Right ventricle myocardium inferior (tissue), 1 donor: ENCODE data around the gene RHBDD3. TPM values are rescaled to one million over a fixed set of nuclear protein-coding genes. Genes with fewer than 3 reads are reported as not detected.

Experiments used
- ATAC-seq: fragments of 200-7000 bp; cut with Tn5 transposase; one replicate; pipeline ENCODE4 v1.9.1; 2020; ENCODE audit warnings: mild to moderate bottlenecking, moderate library complexity
- DNase-seq: peaks from one replicate; pipeline ENCODE4 v3.0.0; 2021; ENCODE audit errors: missing footprints
- intact Hi-C: fragments of 100-400 bp; cut with DNase I; formaldehyde crosslinking; loops from one replicate; pipeline ENCODE4 v1.11.0; 2022
- total RNA-seq: library from RNA; stranded (reverse); fragmentation: NEBNext Ultra II Directional; extraction: Animal tissue kit (Norgen Biotek cat#: 25700); gene quantifications from one replicate; pipeline ENCODE4 v1.2.1, GENCODE V29; 2021
- donor health status: DM: no; HTN: yes; CAD: no; lungs with severe emphysema.

Gene RHBDD3
- total RNA-seq, 1 donor from 2014 or later = 11.6 TPM

DNA sequence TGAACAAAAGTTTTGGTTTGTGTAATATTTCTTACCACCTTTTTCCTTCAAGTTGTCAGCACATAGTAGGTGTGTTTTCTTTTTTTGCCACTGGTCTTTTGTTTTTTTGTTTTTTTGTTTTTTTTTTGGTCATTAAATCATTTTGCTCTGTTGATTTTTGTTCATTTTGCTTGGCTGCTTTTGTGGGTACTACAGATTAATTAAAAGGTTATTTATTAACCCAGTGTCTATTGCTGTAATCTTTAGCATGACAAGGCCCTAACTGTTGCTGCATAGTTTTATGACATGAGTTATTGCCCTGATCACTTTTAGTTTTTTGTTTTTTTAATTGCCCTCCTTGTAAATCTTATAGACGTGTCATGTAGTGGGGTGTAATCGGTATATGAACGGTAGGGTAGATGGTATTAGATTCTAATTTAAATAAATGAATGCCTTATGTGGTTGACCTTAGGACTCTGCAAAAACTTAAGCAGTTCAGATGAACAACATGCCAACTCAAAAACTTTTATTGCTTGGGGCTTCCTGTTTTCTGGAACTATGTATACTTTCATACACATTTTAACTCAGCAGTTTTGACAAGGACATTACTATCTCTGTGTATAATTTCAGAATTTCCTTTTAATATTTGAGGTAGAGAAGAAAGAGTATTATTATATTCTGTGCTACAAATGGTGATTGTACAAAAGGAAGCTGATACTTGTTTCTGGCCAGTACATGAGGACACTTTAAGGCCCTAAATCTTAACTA lies 8.2 kb upstream of the RHBDD3 start:
- no peak for ATAC-seq
- no peak for DNase-seq
- intact Hi-C loops = no loop called here

DNA sequence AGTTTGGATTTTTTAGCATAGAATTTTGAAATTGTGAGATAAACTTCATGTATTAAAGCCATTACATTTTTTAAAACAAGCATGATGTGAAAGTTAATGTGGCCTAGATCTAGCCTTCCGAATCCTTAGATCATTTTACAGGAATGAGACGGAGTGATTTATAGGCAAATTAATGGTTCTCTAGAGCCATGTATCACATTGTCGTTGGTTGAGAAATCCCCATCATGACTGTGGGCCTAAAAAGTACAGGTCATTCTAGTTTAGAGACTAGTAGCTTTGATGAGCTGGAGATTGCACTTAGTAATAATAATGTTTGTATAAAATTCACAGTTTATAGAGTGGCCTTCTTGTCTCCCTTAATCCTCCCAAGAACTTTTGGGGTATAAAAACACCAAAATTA lies 7.4 kb upstream of the RHBDD3 start:
- DNase-seq (no peak), ATAC-seq (no peak)
- intact Hi-C loops = no loop called here

DNA sequence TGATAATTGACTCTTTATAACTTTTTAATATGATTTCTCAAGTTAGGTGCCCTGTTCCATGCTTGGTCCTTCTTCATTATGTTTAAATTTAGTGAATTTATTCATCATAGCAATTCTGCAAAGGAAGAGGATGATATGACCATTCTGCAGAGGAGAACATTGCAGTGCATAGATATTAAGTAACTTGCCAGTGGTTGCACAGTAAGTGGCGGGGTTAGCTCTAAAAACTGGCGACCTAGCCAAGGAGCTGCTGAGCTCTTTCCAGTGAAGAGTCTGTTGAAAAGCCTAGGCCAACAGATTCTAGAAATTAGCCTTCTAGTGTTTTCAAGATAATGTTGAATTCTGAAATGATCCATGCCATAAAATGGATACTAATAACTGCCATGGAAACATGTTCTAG lies 4.8 kb upstream of the RHBDD3 start:
- intact Hi-C loops = no loop called here
- DNase-seq (no peak), ATAC-seq (no peak)

DNA sequence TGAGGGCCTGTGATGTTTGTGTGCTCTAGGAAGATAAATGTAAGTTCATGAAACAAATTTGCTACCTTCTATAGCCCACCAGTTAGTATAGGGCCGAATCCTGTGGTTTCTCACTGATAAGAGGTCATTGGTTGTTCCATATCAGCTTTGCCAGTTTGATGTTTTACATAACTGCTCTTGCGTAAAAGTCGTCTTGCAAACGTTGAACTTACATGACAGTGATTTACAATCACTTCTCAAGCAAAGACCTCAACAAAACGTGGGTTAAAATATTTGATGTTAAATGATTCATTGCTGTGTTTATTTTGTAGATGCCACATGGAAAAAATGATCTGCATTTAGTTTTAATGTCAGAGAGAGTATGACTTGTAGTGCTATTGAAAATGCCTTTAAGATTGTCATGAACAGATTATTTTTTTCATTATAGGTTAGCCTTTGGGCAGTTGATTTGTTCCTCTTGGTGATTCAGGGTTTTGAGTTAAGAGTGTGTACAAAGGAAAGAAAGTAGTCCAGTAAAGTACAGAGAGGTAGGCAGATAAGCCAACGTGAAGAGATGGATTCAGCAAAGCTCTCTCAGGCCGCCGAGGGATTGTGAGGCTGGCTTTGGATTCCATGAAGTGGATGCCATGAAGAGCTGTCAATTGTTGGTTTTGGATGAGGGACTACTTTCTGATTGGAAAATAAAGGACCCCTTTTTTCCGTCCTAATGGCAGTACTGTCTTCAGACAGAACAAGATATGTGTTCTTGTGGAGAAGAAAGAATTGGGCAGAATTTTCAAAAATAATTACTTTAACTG lies 2.9 kb upstream of the RHBDD3 start:
- intact Hi-C loops = no loop called here
- ATAC-seq (no peak), DNase-seq (no peak)

DNA sequence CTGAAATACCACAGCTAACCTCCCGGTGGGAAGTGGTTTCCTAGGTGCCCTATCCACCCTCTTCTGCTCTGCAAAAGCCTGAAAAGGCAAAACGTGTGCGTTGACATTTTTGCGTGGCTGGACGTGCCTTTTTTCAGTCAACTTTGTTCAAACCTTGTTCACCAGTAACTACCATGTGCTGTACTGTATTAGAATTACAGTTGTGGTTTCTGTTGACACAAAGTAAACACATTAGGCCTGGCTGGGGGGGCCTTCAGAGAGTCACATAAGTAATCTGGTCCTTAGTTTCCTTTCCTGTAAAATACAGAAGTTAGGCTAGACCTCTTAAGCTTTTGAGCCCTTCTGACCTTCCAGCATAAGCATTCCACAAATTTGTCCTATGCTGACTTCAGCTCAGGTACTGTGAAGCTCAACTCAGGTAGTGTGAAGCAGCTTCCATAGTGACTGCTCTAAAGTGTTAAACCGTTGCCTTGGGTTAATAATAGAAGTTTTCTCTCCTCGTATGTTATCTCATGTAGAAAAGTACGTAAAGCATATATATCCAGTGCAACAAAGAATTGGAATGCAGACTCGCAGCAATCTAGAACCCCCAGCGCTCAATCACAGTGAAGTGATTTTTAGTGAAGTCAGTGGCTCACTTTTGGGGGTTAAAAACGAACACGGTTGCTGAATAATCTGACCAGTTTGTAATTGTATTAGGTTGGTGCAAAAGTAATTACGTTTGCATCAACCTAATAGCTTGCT lies 2.1 kb upstream of the RHBDD3 start:
- DNase-seq (no peak), ATAC-seq (no peak)
- intact Hi-C loops = loop anchor here (2.0 to 10.0 kb wide), 2 partner anchors 37 to 195 kb away; partner anchors contain the start of genes GAS2L1 and KREMEN1

DNA sequence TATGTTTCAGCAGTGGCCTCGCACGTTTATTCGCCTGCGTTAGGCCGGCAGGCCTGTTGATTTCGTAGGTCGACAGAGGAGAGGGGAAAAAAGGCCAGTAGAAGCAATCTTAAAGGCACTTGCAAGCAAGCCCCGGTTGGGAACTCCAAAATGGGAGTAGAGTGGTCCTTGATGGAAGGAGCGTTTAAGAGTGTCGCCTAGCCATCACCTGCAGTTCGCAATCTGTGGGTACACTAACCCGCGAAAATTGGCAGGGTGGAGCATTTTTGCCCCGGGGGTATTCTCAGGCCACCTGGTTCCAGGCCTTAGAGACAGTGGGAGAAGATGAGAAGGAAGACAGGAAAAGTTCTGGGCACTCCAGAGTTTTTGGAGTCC lies 1.4 kb upstream of the RHBDD3 start:
- no peak for DNase-seq
- intact Hi-C loops = loop anchor here (2.0 to 10.0 kb wide), 2 partner anchors 38 to 194 kb away; partner anchors contain the start of genes GAS2L1 and KREMEN1
- no peak for ATAC-seq

DNA sequence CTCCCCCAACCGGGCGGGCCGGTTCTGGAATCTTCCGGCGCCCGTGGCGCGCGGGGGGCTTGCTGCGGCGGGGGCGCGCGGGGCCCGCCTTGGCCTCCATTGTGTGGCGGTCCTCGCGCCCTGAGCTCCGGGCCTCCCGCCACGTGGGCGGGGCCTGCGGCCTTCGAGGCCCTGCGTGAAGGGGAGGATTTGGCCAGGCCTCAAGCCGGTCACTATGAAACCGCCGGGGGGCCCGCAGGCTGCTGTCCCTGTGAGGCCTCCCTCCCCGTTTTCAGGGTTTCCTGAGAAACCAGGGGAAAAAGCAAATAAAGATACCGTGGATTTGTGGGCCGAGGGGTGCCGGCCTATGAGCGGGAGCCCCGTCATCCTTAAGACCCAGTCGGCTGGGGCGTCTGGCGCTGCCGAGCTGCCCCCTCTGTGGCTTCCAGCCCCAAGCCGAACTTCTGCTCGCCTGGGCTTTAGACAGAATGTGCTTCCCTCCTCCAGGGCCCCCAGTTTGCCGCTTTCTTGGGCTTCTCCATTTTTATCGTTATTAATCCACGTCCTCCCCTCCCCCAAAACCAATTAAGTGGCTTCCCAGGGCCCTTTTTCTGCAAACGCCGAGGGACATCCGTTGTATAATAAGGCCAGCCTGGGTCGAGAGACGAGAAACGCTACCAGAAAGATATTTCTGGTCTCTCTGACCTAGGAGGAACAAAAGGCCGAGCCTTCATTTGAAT lies 889 bp upstream of the RHBDD3 start:
- peak; percentile 71 for ATAC-seq

DNA sequence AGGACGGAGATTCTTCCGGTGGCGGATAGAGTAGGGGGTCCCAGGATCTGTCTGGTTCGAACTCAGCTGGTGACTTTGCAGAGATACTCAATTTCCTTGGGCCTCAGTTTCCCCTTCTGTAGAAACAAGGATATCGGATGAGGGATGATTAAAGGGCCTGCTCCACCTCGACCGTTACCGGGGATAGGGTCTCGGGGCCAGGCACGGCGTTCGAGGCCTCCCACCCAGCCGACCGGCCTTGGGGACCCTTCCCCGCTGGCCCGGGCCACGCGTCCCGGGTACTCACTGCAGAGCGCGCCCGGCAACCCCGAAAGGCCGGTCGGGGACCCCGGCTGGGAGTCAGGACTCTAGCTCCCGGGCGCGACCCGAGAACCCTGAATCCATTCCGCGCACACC lies 321 bp downstream of the RHBDD3 start:
- ATAC-seq (no peak), DNase-seq (no peak)
- intact Hi-C loops = loop anchor here (10.0 kb wide), 1 partner anchor 193 kb away; the partner anchor contains the start of gene KREMEN1

More for the DNA sequence above, 889 bp upstream of the RHBDD3 start:
- peak; percentile 86 for DNase-seq
- intact Hi-C loops = loop anchor here (2.0 to 10.0 kb wide), 2 partner anchors 38 to 194 kb away; partner anchors contain the start of genes GAS2L1 and KREMEN1

DNA sequence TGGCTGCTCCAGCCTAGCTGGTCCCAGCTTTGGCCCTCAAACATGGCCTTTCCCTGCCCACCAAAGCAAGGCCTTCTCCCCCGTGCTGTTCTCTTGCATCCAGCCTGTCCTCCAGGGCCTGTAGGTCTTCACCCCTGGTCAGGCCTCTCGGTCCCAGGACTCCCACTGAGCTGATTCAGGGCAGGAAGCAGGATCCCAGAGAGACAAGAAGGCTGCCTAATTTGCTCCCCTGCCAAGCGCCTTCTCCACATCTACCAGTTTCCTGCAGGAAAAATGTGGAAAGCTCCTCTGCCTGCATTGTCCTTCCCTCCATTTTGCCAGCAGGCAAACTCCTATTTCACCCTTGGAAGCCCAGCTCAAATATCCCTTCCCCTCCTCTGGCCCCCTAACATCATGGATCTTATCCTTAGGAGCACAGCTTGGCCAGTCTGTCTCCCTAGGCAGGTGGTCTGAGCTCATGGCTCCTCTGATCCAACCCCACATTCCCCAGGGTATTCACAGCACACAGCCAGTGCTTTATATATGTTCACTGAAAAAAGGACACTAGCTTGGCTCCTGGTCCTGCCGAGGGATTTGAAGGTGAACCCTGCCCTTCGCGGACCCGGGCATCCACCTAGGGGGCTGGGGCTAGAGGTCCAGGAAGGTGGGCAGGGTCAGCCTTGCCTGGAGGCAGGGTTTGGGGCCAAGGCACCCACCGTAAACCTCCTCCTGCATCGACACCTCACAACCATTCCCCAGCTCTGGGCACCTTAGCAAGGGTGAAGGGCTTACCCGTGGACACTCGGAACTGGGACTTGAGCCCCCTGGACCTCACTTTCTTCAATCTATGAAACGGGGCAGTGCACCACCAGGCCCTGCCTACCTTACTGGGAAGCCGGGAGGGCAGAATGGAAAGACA lies 968 bp downstream of the RHBDD3 start:
- intact Hi-C loops = loop anchor here (10.0 kb wide), 1 partner anchor 192 kb away; the partner anchor contains the start of gene KREMEN1
- ATAC-seq (no peak), DNase-seq (no peak)

DNA sequence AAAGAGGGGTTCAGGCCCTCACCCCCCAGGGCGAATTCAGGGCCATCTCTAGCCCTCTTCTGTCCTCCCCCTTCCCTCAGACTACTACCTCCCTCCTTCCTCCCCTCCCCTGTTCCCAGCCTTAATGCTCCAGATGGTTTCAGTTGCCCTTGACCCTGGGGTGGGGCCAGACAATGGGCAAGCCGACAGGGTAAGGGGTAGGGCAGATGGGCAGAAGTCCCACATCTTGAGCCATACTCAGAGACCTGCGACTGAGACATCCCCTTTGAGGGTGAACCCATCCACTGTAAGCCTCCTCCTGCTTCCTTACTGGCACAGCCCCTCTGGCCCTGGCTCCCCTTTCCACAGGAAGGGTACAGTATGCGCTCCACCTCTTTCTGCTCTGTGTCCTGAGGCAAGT lies 1.9 kb downstream of the RHBDD3 start:
- intact Hi-C loops = loop anchor here (10.0 kb wide), 1 partner anchor 191 kb away; the partner anchor contains the start of gene KREMEN1
- DNase-seq (peak; percentile 64), ATAC-seq (no peak)

DNA sequence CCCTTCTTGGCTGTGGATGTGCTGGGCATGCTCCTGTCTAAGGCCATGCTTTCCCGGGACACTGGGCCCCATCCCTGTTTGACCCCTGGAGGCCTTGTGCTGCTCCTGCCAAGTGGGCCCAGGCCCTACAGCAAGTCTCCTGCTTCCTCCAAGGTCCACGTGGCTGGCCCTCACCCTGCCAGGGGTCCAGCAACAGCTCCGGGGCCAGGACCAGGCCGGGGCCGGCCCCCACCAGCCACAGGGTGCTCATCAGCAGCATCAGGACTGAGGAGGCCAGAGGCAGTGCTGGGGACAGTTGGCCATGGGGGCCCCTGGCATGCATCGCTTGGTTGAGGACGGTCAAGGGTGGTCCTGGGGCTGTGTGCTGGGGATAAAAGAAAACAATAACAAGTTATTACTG lies 2.5 kb downstream of the RHBDD3 start:
- ATAC-seq (no peak), DNase-seq (no peak)
- intact Hi-C loops = loop anchor here (10.0 kb wide), 1 partner anchor 191 kb away; the partner anchor contains the start of gene KREMEN1

DNA sequence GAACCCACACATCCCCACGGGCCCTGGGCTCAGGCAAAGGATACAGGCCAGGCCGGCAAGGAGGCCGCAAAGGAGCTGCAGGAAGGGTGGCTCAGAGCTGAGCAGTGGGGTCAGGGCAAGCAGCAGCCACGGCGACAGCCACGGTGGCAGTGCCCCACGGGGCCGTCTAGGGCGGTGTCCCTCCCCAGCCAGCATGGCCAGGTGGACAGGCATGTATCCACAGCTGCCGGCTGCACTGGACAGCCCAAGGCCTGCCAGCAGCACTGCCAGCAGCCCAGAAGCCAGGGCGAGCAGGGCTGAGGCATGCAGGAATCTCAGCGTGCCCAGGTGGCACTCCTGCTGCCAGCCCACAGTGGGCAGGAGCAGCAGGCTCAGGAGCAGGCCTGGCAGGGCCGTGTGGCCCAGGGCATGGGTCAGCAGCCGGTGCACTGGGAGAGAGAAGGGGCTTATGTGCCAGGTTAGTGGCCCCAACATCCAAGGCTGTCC lies 3.9 kb downstream of the RHBDD3 start:
- intact Hi-C loops = loop anchor here (10.0 kb wide), 1 partner anchor 189 kb away; the partner anchor contains the start of gene KREMEN1
- DNase-seq = peak; percentile 66

DNA sequence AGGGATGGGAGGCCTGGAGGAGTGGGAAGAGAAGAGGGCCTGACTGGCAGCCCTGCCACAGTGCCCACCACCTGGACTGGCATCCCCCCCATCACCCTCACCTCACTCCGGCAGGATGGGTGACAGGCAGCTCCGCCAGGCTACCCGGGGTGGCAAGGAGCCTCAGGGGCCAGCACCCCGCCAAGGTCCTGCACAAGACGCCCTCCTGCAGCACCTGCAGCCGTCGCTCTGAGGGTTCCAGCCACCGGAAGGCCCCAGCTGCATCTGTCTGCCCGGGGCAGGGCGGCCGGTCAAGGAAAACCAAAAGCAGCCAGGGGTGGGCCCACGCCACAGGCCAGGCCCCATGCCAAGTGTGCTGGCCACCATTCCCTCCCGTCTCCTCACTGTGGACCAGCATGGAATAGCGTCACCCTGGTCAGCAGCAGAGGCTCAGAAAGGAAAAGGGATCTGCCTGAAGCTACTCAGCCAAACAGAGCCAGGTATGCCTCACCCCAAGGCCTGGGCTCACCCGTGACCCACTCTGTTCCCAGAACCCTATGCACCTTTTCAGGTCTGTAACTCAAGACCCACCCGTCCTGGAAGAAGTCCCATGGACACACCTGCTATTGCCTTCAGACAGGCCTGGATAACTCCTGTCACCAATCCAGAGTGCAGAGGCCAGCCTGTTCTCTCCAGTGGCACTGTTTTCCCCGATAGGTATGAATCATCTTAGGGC lies 7.0 kb downstream of the RHBDD3 start:
- intact Hi-C loops = loop anchor here (10.0 kb wide), 1 partner anchor 186 kb away; the partner anchor contains the start of gene KREMEN1
- DNase-seq (peak; percentile 58), ATAC-seq (no peak)

More for the DNA sequence above, 3.9 kb downstream of the RHBDD3 start:
- no peak for ATAC-seq

DNA sequence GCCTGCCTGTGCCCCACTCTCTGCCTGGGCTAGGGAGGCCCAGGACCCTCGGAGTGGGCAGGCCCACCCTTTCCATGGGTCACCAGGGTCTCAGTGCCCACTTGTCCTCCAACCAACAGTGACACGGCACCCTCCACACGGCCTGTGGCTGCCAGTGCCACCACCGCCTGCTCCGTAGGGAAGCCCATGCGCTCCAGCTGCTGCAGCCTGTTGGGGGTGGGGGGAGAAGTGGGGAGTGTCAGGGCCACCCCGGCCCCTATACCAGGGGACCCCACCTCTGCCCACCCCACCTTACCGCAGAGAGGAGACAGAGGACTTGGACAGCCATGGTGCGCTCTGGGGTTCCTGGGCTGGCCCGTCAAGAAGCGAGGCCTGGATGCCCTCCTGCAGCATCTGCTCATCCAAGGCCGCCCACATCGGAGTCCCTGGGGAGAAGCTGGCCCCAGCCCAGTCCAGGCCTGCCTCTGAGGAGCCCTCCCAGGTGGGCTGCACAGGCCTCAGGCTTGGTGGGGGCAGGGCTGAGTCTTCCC lies 7.7 kb downstream of the RHBDD3 start:
- intact Hi-C loops = loop anchor here (10.0 kb wide), 1 partner anchor 185 kb away; the partner anchor contains the start of gene KREMEN1
- ATAC-seq (no peak), DNase-seq (no peak)

DNA sequence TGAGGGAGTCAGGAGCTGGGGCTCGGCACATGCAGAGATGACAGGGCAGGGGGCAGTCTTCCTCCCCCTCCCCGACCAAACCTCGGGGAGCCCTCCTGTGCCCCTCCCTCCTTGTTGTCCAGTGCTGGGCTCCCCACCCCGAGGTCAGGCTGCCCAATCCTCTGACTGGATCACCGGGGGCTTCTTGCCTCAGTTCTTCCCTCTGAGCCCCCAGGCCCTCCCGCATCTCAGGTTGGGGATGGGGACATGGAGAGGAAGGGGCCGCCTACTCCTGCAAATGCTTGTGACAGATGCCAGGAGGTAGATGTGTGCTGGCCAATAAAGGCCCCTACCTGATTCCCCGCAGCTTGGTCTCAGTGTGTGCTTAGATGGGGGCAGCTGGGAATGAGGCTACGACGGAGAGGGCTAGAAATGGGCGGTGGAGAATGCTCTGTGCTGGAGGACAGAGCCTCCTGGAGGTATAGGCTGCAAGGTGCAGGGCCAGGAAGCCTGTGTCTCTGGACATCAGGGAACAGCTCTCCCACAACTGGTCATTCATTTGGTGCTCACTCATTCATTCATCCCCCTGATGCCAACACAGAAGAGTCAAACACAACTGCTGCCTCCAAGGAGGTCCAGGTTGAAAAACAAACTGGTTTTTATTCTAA lies 8.4 kb downstream of the RHBDD3 start:
- DNase-seq = no peak
- intact Hi-C loops = no loop called here

More for the DNA sequence above, 8.4 kb downstream of the RHBDD3 start:
- no peak for ATAC-seq
